Gastroesophageal sphincter (tissue), 4 donors: Measurements from ENCODE around the gene BCORL1. TPM values are rescaled to one million over a fixed set of nuclear protein-coding genes. Genes with fewer than 3 reads are reported as not detected.

ENCODE experiments used
- ATAC-seq: fragments of 150-250 bp; one replicate; pipeline ENCODE4 v1.9.1; 2016; ENCODE audit warnings: mild to moderate bottlenecking, moderate library complexity
- H3K27ac ChIP-seq, 4 donors: fragments of 200-600 bp; sonication (generic) in 3 of 4; 1 replicate in 3 of 4; 2 replicates in 1 of 4; pipeline ENCODE4 v1.5.1; 2016 to 2019
- H3K27me3 ChIP-seq: fragments of 200-600 bp; sonication (generic); one replicate; pipeline ENCODE4 v1.5.1; 2019
- H3K36me3 ChIP-seq, 2 donors: fragments of 200-600 bp; sonication (generic); one replicate each; pipeline ENCODE4 v1.5.1; 2019; ENCODE audit warnings: control low read depth in 1 of 2
- H3K4me1 ChIP-seq, 3 donors: fragments of 200-600 bp; sonication (generic); 1 replicate in 2 of 3; 2 replicates in 1 of 3; pipeline ENCODE4 v1.5.1; 2016 to 2019; ENCODE audit warnings: control low read depth in 2 of 3
- H3K4me3 ChIP-seq, 2 donors: fragments of 200-600 bp; sonication (generic); one replicate each; pipeline ENCODE4 v1.5.1; 2019; ENCODE audit warnings: mild to moderate bottlenecking in 1 of 2, moderate library complexity in 1 of 2
- H3K9me3 ChIP-seq, 3 donors: fragments of 200-600 bp; sonication (generic); one replicate each; pipeline ENCODE4 v1.5.1; 2017 to 2019; ENCODE audit warnings: control low read depth in 2 of 3
- EP300 ChIP-seq: sonication (generic); formaldehyde crosslinking; IDR thresholded peaks from one replicate; pipeline ENCODE4 v1.6.1; 2017; ENCODE audit warnings: antibody characterized with exemption, mild to moderate bottlenecking
- POLR2A ChIP-seq, 2 donors: fragments of 450-650 bp; IDR thresholded peaks; one replicate each; pipeline ENCODE4 v1.6.1; 2017; ENCODE audit warnings: antibody characterized with exemption in 2 of 2, mild to moderate bottlenecking in 2 of 2, moderate library complexity in 1 of 2
- POLR2AphosphoS5 ChIP-seq: sonication (generic); formaldehyde crosslinking; IDR thresholded peaks from one replicate; pipeline ENCODE4 v1.6.1; 2017; ENCODE audit warnings: antibody characterized with exemption
- WGBS, 2 donors: methylation state at CpG; one replicate each; pipeline ENCODE4 v1.1.5; 2018; ENCODE audit warnings: low coverage in 1 of 2; 5-methylcytosine and 5-hydroxymethylcytosine counted together
- total RNA-seq, 4 donors: library from RNA; depleted of rRNA; stranded (reverse); fragments of >200 nt; gene quantifications; one replicate each; pipeline ENCODE4 v1.1.0, GENCODE V29; 2016
- TF ChIP-seq, protein P1 (sequence below), 4 experiments: fragments of 200-600 bp in 2 of 4; fragments of 450-650 bp in 2 of 4; sonication (generic) in 1 of 4; IDR thresholded peaks; one replicate each; pipeline ENCODE4 v1.5.1; 2017 to 2019; ENCODE audit warnings: antibody characterized with exemption in 4 of 4, mild to moderate bottlenecking in 2 of 4, moderate library complexity in 2 of 4

The BCORL1 gene
- total RNA-seq, 4 donors from 2014 or later, result 2.8 to 10.4 (median 6.6) TPM

DNA sequence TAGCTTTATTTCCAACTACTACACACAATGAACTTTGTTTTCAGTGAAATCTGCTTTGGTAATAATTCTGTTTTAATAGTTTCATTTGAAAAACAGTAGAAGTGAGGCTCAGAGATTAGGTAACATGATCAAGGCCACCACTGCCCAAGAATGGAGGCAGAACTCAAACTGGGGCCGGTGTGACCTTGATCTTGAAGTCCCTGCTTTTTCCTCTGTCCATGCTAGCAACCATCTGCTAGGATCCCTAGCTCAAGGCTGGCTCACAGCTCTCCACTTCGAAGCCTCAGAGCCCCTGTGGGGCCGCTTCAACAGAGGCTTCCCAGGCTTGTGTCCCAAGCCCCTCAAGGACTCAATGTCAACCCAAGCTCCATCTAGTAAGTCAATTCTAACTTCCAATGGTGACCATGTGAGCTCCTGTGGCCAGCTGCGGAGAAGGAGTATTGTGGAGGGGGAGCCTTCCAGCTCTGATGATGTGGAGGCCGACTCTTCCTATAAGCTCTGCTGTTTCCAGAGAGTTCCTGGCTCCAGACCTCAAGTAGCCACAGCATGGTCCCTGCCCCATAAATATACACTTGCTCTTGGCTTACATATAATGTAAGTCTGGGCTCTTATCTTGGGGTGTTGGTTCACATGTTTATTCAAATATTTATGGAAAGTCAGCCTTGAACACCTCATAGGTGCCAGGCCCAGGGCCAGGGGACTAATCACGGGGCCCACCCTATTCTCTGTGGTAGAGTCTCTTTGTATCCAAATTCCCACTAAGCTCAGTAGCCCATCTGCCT lies 113.0 kb downstream of the BCORL1 start:
- no peak for ATAC-seq
- WGBS, 2 donors, result 73 to 100% methylated on average over 1 to 6 of the region's 6 CpGs
- no peaks in the 10 kb centered on the region for H3K9me3 ChIP-seq
- H3K4me1 ChIP-seq, result peaks cover 0 to 23% (median 4%) of the 10 kb centered on the region in 3 donors
- H3K4me3 ChIP-seq, result no peak overlapping the region
- TF ChIP-seq, protein P1, sequence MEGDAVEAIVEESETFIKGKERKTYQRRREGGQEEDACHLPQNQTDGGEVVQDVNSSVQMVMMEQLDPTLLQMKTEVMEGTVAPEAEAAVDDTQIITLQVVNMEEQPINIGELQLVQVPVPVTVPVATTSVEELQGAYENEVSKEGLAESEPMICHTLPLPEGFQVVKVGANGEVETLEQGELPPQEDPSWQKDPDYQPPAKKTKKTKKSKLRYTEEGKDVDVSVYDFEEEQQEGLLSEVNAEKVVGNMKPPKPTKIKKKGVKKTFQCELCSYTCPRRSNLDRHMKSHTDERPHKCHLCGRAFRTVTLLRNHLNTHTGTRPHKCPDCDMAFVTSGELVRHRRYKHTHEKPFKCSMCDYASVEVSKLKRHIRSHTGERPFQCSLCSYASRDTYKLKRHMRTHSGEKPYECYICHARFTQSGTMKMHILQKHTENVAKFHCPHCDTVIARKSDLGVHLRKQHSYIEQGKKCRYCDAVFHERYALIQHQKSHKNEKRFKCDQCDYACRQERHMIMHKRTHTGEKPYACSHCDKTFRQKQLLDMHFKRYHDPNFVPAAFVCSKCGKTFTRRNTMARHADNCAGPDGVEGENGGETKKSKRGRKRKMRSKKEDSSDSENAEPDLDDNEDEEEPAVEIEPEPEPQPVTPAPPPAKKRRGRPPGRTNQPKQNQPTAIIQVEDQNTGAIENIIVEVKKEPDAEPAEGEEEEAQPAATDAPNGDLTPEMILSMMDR (IDR thresholded peaks at IDR 0.05), result no peak
- TF ChIP-seq POLR2A (IDR thresholded peaks at IDR 0.05) (no peak), EP300 (no peak), POLR2AphosphoS5 (no peak)
- no peak overlapping the region for H3K27ac ChIP-seq
- no peaks in the 10 kb centered on the region for H3K27me3 ChIP-seq
- no peaks in the 10 kb centered on the region for H3K36me3 ChIP-seq

DNA sequence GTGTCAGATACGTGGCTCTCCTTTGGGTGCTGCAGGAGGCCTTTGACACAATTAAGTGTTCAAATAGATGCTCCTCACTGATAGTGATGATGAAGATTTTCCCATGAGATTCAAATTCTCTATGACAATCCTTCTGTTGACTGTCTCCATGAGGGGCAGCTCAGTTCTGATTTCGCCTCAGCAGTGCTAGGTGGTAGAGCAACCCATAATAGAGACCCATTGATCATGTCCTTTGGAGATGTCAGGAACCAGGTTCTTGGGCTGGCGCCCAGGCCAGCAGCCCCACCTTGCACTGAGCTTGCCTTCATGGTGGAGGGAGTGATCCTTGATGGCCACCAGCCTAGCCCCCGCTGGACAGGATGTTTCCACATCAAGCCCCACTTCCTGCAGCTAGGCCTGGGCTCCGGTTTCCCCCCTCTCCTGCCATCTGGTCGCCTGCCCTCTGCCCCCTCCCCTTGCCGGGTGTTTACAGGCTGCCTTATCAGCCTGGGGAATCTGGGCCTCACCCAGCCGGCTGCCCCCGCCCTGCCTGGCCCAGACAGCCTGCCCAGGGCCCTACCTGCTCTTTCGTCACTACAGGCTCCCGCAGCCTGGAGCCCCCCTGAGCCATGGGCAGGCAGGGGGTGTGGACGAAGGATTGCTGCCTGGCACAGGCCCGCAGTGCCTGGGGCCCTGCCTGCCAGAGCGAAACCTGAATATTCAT lies 115.2 kb downstream of the BCORL1 start:
- ATAC-seq, result peak; percentile 46
- no peak for TF ChIP-seq POLR2A (IDR thresholded peaks at IDR 0.05)
- no peak for TF ChIP-seq EP300
- TF ChIP-seq POLR2AphosphoS5, result no peak
- TF ChIP-seq, protein P1 (IDR thresholded peaks at IDR 0.05), result no peak
- Histone ChIP-seq H3K36me3 (no peaks in the 10 kb centered on the region), H3K4me3 (no peak overlapping the region), H3K9me3 (no peaks in the 10 kb centered on the region), H3K4me1 (peaks cover 0 to 23% (median 4%) of the 10 kb centered on the region in 3 donors), H3K27me3 (no peaks in the 10 kb centered on the region), H3K27ac (peak overlapping the region in 1 of 4 donors; percentile 24)
- 50% methylated on average over 1 of the region's 14 CpGs; no CpG with 5 or more reads in 1 of the 2 donors for WGBS, 2 donors

- peaks cover 0 to 23% (median 4%) of the 10 kb centered on the region in 3 donors for H3K4me1 ChIP-seq
- H3K27me3 ChIP-seq, result no peaks in the 10 kb centered on the region
- H3K27ac ChIP-seq, result peak overlapping the region in 1 of 4 donors; percentile 24
- no peaks in the 10 kb centered on the region for H3K9me3 ChIP-seq
- no CpG with 5 or more reads among the region's 5 CpGs for WGBS, 2 donors
- no peak for ATAC-seq
- no peaks in the 10 kb centered on the region for H3K36me3 ChIP-seq
- TF ChIP-seq POLR2AphosphoS5, result no peak
- TF ChIP-seq, protein P1 (IDR thresholded peaks at IDR 0.05), result no peak
- no peak for TF ChIP-seq EP300
- no peak for TF ChIP-seq POLR2A (IDR thresholded peaks at IDR 0.05)
- H3K4me3 ChIP-seq, result no peak overlapping the region
These were observed 115.7 kb downstream of the BCORL1 start for GRCh38 chrX:130098210-130098552.

DNA sequence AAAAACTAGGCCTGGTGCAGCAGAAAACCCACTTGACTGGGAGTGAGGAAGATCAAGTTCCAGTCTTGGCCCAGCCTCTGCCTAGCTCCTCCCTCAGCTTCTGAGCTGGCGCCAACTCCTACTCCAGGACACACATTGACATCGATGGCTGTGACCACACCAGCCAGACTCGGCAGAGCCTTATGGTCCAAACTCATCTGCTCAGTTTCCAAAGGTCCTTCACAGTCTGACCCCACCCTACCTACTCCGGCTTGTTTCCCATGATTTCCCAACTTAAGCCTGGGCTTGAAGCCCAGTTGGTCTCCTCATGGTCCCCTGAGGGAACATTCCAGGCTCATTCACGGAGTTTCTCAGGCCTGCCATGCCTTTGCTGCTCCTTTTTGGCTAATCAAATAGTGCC lies 117.7 kb downstream of the BCORL1 start:
- ATAC-seq, result peak; percentile 87

GRCh38 chrX:130103605-130104004 lies 121.2 kb downstream of the BCORL1 start:
- TF ChIP-seq POLR2AphosphoS5 (no peak), EP300 (no peak), POLR2A (IDR thresholded peaks at IDR 0.05) (no peak)
- TF ChIP-seq, protein P1 (IDR thresholded peaks at IDR 0.05), result no peak
- H3K4me1 ChIP-seq, result peaks cover 0 to 32% (median 0%) of the 10 kb centered on the region in 3 donors
- H3K4me3 ChIP-seq, result no peak overlapping the region
- WGBS, 2 donors, result 75 to 79% methylated on average over 2 of the region's 3 CpGs
- peak overlapping the region in 1 of 4 donors; percentile 15 for H3K27ac ChIP-seq
- H3K9me3 ChIP-seq, result no peaks in the 10 kb centered on the region
- no peaks in the 10 kb centered on the region for H3K36me3 ChIP-seq
- no peak for ATAC-seq
- H3K27me3 ChIP-seq, result no peaks in the 10 kb centered on the region

More for the DNA sequence above, 117.7 kb downstream of the BCORL1 start:
- WGBS, 2 donors, result 0 to 52% methylated on average over 1 to 3 of the region's 5 CpGs
- Histone ChIP-seq H3K36me3 (no peaks in the 10 kb centered on the region), H3K4me1 (peaks cover 0 to 27% (median 4%) of the 10 kb centered on the region in 3 donors), H3K27ac (peak overlapping the region in 2 of 4 donors; percentile 12 to 33), H3K4me3 (no peak overlapping the region), H3K9me3 (no peaks in the 10 kb centered on the region), H3K27me3 (no peaks in the 10 kb centered on the region)
- TF ChIP-seq POLR2A (IDR thresholded peaks at IDR 0.05) (no peak), POLR2AphosphoS5 (peak; percentile 7)
